Measurements from ENCODE around the gene ZFP36L1. TPM values are rescaled to one million over a fixed set of nuclear protein-coding genes. Genes with fewer than 3 reads are reported as not detected.

Gene ZFP36L1
- total RNA-seq, 1 donor from 2014 or later: 434 TPM

DNA sequence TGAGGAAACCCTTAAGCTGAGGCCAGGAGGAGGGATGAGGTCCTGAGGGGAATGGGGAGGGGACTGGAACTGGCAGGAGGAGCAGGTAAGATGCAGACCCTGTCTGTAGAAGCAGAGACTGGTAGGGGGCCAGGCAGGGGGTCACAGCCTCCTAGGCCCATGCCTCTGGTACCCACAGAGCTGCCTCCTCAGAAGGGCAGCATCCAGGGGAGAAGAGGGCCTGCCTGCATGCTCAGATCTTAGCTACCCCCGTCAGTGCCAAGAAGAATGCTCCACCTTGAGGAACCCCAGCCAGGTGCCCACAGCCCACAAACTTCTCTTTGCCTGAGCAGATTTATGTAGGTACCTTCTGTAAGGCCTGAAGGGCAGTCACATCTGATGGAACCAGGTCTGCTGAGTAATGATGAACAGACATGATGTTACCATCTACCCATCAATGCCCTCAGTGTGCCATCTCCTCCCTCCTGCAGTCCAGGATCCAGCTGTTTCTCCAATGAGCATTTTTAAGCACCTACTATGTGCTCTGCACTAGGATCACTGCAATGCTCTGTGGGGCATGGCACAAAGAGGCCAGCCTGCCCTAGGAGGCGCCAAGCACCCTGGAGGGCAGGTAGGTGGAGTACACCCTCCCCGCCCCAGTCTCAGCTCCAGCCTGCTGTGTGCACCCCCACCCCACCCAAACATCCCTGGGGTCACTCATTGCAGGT is 24.8 kb upstream of the ZFP36L1 start:
- ATAC-seq (no peak), DNase-seq (ENCODE audit: low spot score) (no peak)
- intact Hi-C loops (cut with DNase I): loop anchor here (2.0 to 5.0 kb wide), 2 partner anchors 570 to 885 kb away; no protein-coding TSS in a partner anchor

GRCh38 chr14:68816943-68817430 is 24.1 kb upstream of the ZFP36L1 start:
- no peak for DNase-seq (ENCODE audit: low spot score)
- intact Hi-C loops (cut with DNase I): loop anchor here (5.0 kb wide), 1 partner anchor 570 kb away; no protein-coding TSS in a partner anchor
- ATAC-seq: no peak

GRCh38 chr14:68816183-68816942 is 23.5 kb upstream of the ZFP36L1 start:
- intact Hi-C loops (cut with DNase I): loop anchor here (5.0 kb wide), 1 partner anchor 569 kb away; no protein-coding TSS in a partner anchor
- DNase-seq (ENCODE audit: low spot score) (peak; percentile 95), ATAC-seq (peak; percentile 87)

- DNase-seq (ENCODE audit: low spot score) (no peak), ATAC-seq (peak; percentile 0)
- intact Hi-C loops (cut with DNase I): loop anchor here (5.0 kb wide), 1 partner anchor 568 kb away; no protein-coding TSS in a partner anchor
These were observed 22.7 kb upstream of the ZFP36L1 start for GRCh38 chr14:68815298-68816182.

DNA sequence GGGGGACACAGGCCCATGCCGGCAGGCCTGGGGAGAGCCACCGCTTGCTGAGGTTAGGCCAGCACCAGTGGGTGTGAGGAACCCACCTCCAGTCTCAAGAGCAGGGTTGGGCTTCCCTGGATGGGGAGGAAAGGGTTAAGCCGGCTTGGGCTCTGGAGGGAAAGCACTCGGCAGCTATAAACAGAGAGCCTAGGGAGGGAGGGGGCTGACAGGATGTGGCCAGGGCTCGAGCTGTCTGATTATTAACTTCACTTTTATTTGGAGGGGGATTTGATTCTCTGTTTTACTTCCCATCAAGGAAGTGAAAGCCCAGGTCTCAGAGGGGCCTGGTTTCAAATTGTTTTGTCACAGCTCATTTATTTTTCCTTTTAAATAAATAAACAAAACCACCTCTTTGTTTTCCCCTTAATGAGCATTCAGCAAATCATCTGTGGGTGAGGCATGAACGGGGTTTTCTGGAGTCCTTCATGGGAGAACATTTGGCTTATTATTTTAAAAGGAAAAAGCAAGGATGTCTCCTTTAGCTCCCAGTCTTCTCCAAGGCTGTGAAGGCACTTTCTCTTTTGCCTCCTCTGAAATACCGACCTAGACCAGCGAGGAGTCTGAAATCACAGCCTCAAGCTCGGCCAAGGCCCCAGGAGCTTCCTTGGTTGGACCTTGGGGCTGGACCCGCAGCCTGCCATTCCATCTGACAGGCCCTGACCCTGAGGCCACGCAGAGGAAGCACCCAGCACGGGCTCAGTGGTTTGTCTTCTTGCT is 21.9 kb upstream of the ZFP36L1 start:
- DNase-seq (ENCODE audit: low spot score) (peak; percentile 74), ATAC-seq (peak; percentile 25)
- intact Hi-C loops (cut with DNase I): loop anchor here (5.0 kb wide), 1 partner anchor 567 kb away; no protein-coding TSS in a partner anchor

- DNase-seq (ENCODE audit: low spot score): no peak
- ATAC-seq: no peak
- intact Hi-C loops (cut with DNase I): no loop called here
These were observed 21.3 kb upstream of the ZFP36L1 start for GRCh38 chr14:68814238-68814538.

DNA sequence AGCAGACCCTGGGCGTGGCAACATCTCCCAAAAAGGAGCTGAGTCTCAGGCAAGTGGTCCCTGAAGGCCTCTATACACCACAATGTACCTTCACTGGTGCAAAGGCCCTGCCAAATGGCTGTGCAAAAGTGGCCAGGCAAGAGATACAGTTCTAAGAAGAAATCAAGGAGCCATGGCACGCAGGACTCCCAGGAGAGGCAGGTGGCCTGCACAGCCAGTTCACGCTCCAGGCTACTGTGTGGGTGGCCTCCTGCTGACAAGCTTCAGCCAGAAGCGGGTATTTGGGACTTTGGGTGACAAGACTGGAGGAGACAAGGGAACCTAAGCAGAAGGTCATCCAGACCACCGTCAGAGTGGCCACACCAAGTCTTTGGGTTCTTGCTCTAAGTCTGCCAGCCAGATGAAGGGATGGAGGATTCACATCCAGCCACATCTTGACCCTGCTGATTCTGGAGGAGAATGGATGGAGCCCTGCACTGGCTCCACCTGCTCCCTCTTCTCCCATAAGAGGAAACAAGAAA is 20.5 kb upstream of the ZFP36L1 start:
- no peak for ATAC-seq
- no peak for DNase-seq (ENCODE audit: low spot score)
- intact Hi-C loops (cut with DNase I): no loop called here

DNA sequence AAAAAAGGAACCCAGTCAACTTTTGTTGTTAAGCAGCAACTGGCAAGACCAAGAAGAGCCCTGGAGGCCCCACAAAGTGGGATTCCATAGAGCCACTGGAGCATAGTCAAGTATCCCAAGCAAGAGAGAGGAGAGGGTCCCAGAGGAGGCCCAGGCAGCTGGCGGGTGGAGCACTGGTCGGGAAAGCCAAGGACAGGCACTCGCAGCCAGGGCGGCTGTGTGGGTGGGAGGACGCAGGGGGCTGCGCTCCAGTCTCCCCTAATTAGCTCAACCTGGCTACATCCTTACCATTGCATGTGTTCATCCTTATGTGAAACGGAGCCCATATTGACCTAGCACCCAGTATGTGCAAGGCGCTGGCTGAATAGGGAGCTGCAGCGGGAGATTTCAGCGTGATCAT is 18.3 kb upstream of the ZFP36L1 start:
- no peak for DNase-seq (ENCODE audit: low spot score)
- no peak for ATAC-seq
- intact Hi-C loops (cut with DNase I): no loop called here

GRCh38 chr14:68810173-68811153 is 17.6 kb upstream of the ZFP36L1 start:
- intact Hi-C loops (cut with DNase I): no loop called here
- ATAC-seq (no peak), DNase-seq (ENCODE audit: low spot score) (no peak)

DNA sequence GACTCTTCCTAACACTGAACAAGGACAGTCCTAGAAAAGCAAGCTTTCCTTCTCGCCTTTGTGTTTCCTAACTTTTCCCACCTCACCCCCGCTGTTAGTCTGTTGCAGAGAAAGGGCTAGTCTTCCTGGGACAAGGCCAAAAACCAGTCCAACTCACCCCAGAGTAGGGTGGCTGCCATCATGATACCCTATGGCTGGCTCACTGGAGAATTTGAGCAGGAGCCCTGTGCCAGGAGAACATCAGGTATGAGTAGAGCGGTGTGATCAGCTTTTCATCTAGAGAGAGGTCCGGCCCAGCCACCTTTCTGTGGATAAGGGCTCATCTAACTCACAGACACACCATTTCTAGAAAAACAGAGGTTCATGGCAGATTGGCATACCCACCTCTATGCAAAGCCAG is 16.7 kb upstream of the ZFP36L1 start:
- intact Hi-C loops (cut with DNase I): no loop called here
- ATAC-seq (no peak), DNase-seq (ENCODE audit: low spot score) (no peak)

DNA sequence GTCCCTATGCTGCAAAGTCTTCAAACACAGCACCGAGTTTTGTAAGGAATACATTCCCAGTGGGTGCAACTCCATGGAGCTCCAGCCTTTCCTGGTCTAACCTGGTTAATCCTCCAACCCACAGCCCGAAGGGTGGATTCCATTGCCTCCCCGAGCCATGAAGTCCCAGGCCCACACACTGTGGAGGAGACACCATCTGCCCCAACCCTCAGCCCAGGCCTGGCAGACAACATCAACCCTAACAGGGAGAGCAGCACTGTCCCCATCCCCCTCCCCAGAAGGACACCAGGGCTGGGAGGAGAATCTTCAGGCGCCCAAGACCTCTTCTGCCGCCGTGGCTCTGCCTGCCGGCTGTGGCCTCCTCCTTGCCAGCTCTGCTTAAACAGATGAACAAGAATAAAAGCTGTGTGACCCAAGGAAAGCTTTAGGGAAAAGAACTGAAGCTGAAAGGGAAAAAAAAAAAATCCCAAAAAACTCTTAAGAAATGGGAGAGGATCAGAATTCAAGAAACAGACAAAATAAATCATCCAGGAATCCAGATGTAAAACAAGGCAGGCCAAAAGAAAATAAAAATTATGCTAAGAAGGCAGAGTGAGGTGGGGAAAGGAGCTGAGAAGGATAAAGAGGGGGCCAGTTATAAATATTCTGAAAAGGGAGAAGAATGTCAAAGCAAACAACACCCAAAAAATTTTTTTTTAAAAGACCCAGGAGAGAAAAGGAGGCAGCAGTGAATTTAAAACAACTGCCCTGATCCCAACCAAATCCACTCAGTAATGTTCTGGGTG is 16.0 kb upstream of the ZFP36L1 start:
- intact Hi-C loops (cut with DNase I): no loop called here

GRCh38 chr14:68807987-68808386 is 15.1 kb upstream of the ZFP36L1 start:
- ATAC-seq (no peak), DNase-seq (ENCODE audit: low spot score) (no peak)
- intact Hi-C loops (cut with DNase I): no loop called here

More for the DNA sequence above, 16.0 kb upstream of the ZFP36L1 start:
- ATAC-seq: no peak
- DNase-seq (ENCODE audit: low spot score): no peak

DNA sequence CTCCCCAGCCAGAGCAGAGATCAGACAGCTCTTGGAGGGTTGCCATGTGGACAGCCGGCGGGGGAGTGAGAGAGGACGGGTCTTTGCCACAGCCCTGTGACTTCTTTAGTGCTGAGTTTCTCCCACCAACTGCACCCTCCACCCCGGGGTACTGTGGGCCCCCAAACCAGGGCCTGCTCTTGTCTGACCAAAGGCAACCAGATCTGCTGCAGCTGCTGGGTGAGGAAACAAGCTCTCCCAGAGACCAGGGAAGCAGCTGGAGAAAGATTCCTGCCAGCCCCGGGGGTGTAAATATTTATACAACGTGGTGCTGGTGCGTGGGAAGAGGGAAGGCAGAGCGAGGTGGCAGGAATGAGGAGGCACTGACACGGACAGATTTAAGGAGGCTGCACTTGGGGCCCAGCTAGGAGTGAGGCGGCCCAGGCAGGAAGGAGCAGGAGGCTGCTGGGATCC is 14.3 kb upstream of the ZFP36L1 start:
- intact Hi-C loops (cut with DNase I): no loop called here
- ATAC-seq: peak; percentile 85
- DNase-seq (ENCODE audit: low spot score): peak; percentile 78

DNA sequence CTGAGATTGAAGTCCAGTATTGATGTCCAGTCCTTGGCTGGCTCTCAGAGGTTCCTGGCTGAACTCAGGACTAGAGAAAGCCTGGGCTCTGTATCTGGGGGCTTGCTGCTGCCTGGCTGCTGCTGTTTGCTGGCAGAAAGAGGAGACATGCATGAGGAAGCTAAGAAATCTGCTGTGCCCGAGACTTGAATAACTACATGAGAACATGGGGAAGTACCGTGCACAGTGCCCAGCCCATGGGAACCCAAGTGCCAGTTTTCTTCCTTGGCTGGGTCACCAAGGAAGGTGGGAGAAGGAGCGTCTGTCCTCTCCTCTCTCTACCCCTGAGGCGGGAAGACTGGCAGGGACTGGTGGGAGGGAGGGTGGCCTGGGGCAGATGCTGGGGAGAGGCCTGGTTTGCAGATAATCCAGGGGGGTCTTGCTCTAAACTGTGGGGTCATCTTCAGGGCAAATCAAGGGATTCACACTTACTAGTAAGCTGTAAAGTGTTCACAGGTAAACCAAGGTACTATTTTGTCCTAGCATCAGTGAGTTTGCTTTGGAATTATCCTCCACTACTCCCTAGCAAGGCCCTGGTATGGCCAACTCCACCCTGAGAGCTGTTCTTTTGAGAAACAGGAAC is 13.8 kb upstream of the ZFP36L1 start:
- DNase-seq (ENCODE audit: low spot score): no peak
- intact Hi-C loops (cut with DNase I): no loop called here
- peak; percentile 49 for ATAC-seq

DNA sequence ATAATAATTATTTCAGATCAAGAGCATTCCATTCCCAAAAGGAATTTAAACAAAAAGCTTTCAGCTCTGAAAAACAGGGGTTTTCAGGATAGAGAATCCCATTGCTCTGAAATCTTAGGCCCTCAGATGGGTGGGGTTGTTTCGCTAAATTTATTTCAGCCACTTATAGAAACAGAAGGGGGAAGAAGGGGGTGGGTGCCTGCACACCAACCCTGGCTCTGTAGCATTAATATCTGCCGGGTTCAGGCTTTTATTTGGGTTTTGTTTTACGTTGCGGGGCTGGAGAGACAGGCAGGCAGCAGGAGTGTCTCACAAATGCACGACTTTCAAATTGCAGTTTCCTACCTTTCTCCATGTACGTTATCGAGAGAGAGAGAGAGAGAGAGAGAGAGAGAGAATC is 12.5 kb upstream of the ZFP36L1 start:
- ATAC-seq (no peak), DNase-seq (ENCODE audit: low spot score) (no peak)
- intact Hi-C loops (cut with DNase I): no loop called here

- intact Hi-C loops (cut with DNase I): no loop called here
- DNase-seq (ENCODE audit: low spot score) (no peak), ATAC-seq (no peak)
These were observed 8.8 kb upstream of the ZFP36L1 start for GRCh38 chr14:68801631-68802030.
